Skeletal muscle satellite cell (primary cell): ENCODE measurements around the gene FOXP1.

Experiments used
- H3K27me3 ChIP-seq: 2 replicates; pipeline ENCODE4 v1.7.0; 2013; ENCODE audit warnings: low read length; ENCODE audit not compliant: control insufficient read depth, insufficient read depth
- H3K36me3 ChIP-seq: 2 replicates; pipeline ENCODE4 v1.7.0; 2013; ENCODE audit warnings: mild to moderate bottlenecking, control low read depth, low read length; ENCODE audit not compliant: insufficient read depth
- H3K4me1 ChIP-seq: 2 replicates; pipeline ENCODE4 v1.7.0; 2013; ENCODE audit warnings: low read length; ENCODE audit not compliant: control insufficient read depth, insufficient read depth
- H3K4me2 ChIP-seq: 2 replicates; pipeline ENCODE4 v1.7.0; 2013; ENCODE audit warnings: mild to moderate bottlenecking, low read length
- H3K4me3 ChIP-seq: 2 replicates; pipeline ENCODE4 v1.7.0; 2013; ENCODE audit warnings: low read length
- H3K9ac ChIP-seq: 2 replicates; pipeline ENCODE4 v1.7.0; 2013; ENCODE audit warnings: mild to moderate bottlenecking, low read depth, low read length, moderate library complexity
- H3K9me3 ChIP-seq: replicated peaks from 2 replicates; pipeline ENCODE4 v1.7.0; 2013; ENCODE audit warnings: mild to moderate bottlenecking, control low read depth, low read length

FOXP1 gene

DNA sequence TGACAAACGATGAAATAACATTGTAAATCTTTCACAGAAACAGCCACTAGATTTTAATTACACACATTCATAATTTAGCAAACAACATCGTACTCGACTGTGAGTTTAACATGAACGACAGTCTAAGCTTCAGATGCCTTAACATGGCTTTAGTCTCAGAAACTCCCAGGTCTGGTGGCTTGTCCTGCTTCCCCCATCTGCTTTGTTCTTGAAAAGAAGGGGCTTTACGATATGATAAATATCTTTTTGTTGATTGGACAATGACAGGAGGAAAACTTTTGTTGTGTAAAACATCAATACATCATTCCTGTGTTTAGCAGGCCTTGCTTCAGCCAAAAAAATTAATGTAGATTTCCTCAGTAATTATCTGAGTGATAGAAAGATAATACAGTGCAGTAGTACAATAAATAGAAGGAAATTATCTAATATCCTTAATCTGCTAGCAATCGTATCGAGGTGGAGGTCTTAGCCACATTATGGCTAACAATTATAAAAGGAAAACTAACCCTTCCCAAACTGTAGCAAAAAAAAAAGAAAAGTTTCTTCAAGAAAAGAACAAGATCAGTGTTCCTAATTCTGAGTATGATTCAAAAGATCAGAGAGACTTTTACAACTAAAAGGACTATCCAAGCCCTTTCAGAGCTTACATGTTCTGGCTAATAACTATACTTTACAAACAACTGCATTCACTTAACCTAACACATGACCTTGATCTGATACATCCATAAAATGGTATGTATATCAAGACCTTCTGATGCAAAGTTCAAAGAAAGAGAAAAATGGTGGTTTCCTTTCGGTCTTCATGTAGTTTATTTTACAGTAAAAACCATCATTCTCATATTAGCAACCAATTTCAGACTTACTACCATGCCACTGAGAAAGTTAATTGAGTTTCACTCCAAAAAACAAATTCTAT is 535.7 kb downstream of the FOXP1 start:
- Histone ChIP-seq H3K9me3 (no peaks in the 10 kb centered on the region), H3K36me3 (peaks cover 71% of the 10 kb centered on the region), H3K4me1 (peaks cover 26% of the 10 kb centered on the region), H3K4me3 (no peak overlapping the region), H3K4me2 (no peak overlapping the region), H3K27me3 (no peaks in the 10 kb centered on the region), H3K9ac (no peak overlapping the region)

DNA sequence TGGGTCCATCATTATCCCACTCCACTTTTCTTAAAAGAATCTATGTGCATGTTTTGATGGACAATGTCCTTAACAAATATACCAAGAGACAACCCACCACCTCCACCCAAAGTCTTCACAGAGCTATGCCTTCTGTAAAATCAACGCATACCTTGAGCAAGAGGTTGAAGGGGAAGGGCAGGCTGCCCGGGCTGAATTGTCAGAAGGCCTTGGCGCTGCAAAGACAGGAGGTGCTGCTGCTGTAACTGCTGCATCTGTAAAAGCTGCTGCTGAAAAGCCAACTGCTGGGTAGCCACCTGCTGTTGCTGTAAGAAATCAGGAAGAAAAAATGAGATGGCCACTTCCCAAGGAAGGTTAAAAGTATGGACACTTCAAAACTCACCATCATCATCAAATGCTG is 536.7 kb downstream of the FOXP1 start:
- Histone ChIP-seq H3K4me1 (peaks cover 15% of the 10 kb centered on the region), H3K4me3 (no peak overlapping the region), H3K4me2 (no peak overlapping the region), H3K9ac (no peak overlapping the region), H3K36me3 (peaks cover 77% of the 10 kb centered on the region), H3K27me3 (no peaks in the 10 kb centered on the region), H3K9me3 (no peaks in the 10 kb centered on the region)

DNA sequence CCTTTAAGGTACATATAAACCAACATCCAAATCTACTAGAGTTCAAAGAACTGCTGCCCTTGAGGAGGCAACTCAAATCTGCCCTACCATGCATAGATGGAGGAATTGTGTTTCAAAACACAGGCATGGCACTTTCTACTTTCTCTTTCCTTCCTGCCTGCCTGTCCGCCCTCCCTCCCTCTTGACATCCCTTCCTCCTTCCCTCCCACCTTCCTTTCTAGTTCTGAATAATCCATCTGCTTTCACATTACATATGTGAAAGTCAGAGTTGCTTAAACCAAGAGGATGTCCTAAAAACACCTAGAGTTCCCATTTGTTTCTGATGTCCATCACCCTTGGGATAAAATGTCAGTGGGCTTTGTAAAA is 537.6 kb downstream of the FOXP1 start:
- Histone ChIP-seq H3K36me3 (peaks cover 76% of the 10 kb centered on the region), H3K9me3 (no peaks in the 10 kb centered on the region), H3K4me2 (no peak overlapping the region), H3K9ac (no peak overlapping the region), H3K4me3 (no peak overlapping the region), H3K4me1 (peaks cover 7% of the 10 kb centered on the region), H3K27me3 (no peaks in the 10 kb centered on the region)

DNA sequence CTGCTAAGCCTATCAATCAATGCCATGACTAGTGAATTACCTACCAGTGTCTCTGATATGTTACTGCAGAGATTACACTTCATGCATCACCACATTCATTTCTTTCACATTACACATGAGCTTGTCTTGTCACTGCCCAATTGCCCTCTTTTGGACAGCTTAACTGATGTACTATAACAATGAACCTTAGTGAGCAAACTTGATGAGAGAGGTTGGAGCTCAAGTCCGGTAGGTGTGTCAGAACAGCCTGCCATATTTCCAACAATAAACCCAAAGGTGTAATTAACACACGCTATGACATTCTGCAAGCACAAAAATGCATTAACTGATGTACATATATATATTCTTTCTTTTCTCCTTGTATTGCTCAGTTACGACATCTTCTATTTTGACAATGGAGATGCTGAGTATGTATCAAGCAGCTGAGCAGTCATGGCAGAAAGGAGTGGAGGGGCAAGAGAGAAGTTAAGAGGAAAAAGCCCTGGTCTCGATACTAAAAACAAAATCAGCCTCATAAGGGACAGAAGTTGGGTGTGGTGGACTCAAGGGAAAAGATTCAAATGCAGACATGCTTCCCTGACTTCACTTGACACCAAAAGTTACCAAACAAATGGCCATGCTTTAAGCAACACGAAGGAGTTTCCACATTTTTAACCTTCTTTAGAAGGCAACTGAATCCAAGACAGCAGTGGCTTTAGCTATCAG is 538.2 kb downstream of the FOXP1 start:
- peaks cover 2% of the 10 kb centered on the region for H3K4me1 ChIP-seq

DNA sequence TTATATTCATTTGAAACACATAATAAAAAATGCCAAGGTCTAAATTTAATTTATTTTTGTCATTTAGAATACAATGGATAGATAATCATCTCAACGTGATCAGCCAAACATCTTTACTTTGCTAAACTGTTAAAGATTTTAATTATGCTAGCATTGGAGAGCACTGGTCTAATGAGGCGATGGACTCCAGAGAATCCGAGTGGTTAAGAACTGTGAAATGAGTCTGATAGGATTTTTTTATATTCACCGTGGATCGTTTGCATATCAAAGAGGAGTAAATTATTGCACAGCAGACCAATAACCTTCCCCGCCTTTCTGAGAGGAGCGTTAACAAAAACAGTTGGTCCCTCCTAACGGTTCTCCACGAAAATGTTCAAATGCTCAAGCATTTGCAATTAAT is 540.8 kb downstream of the FOXP1 start:
- no peak overlapping the region for H3K9ac ChIP-seq
- H3K36me3 ChIP-seq, result peaks cover 75% of the 10 kb centered on the region
- no peaks in the 10 kb centered on the region for H3K4me1 ChIP-seq
- no peak overlapping the region for H3K4me3 ChIP-seq
- H3K4me2 ChIP-seq, result no peak overlapping the region
- no peaks in the 10 kb centered on the region for H3K9me3 ChIP-seq
- no peaks in the 10 kb centered on the region for H3K27me3 ChIP-seq

More for the DNA sequence above, 538.2 kb downstream of the FOXP1 start:
- Histone ChIP-seq H3K27me3 (no peaks in the 10 kb centered on the region), H3K9me3 (no peaks in the 10 kb centered on the region), H3K36me3 (peaks cover 76% of the 10 kb centered on the region), H3K4me2 (no peak overlapping the region), H3K9ac (no peak overlapping the region), H3K4me3 (no peak overlapping the region)

DNA sequence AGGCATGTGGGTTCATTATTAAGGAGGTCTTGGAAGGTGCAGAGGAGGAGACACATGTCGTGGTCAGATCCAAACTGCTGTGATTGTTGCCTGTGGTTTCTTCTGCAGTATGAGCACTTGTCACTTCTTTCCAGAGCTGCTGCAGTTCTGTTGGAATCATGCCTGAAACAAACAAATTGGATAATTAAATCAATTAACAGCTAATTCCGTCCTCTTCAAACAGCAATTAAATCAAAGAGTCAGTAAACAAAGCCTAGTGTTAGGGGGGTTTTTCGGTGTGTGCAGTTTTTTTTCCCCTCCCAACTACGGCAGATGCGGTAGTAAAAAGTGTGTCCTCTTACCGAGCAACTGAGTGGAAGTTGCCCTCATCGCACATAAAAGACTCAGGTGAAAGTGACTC is 542.2 kb downstream of the FOXP1 start:
- Histone ChIP-seq H3K9me3 (no peaks in the 10 kb centered on the region), H3K9ac (no peak overlapping the region), H3K4me2 (no peak overlapping the region), H3K36me3 (peaks cover 71% of the 10 kb centered on the region), H3K4me1 (no peaks in the 10 kb centered on the region), H3K4me3 (no peak overlapping the region), H3K27me3 (no peaks in the 10 kb centered on the region)

DNA sequence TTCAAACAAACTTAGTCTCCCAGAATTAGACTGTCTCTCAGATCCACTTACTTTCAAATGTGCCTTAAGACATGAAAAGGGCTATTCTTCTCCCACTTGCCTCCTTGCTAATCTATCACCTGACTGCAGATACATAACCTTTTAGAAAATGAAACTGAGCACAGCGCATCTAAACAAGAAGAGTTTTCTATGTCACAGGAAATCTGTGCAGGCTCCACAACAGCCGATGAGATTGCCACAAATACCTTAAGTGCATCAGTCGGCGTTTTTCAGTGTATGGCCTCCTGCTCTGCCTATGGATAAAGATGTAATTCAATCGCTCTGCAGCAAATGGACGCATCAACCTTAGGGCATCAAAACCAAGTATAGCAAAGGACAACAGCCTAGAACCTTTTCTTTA is 544.2 kb downstream of the FOXP1 start:
- Histone ChIP-seq H3K9ac (no peak overlapping the region), H3K36me3 (peaks cover 57% of the 10 kb centered on the region), H3K4me3 (no peak overlapping the region), H3K4me2 (no peak overlapping the region), H3K27me3 (no peaks in the 10 kb centered on the region), H3K9me3 (no peaks in the 10 kb centered on the region), H3K4me1 (peaks cover 14% of the 10 kb centered on the region)

DNA sequence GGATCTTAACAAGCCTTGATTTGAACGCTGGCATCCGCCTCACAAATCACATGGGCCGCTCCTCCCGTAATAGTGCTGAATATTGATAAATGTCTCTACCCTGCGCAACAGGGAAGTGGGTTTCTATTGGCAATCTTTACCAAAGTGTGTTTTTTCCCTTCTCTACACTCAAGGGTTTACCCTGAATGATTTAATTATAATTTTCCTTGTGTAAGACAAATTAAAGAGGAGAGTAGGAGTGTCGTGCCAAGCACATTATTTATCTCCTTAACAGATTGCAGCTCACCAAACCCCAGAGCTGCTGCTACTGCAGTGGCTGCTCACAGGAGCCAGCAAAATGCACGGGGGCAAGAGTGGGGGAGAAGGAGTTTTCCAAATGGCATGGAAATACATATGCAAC is 545.8 kb downstream of the FOXP1 start:
- Histone ChIP-seq H3K4me3 (no peak overlapping the region), H3K4me1 (peaks cover 14% of the 10 kb centered on the region), H3K27me3 (no peaks in the 10 kb centered on the region), H3K4me2 (no peak overlapping the region), H3K36me3 (peaks cover 57% of the 10 kb centered on the region), H3K9me3 (no peaks in the 10 kb centered on the region), H3K9ac (no peak overlapping the region)

DNA sequence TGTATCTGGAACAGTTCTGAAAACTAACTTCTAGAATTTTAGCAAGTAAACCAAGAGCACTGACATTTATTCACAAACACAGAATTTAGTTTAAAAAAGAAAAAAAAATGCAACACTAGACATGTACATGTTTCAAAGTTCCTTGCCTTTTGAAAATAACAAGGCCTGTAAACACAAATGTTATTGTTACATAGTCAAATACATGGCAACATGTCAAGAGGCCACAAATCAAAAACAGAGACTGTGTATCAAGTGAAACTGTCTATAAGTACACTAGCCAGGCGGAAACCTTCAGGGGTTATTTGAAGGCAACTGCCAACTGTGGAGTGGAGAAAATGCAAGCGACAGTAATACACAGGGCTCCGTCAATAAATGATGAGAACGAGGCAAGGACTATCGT is 547.6 kb downstream of the FOXP1 start:
- Histone ChIP-seq H3K4me3 (no peak overlapping the region), H3K9me3 (no peaks in the 10 kb centered on the region), H3K4me2 (no peak overlapping the region), H3K9ac (no peak overlapping the region), H3K27me3 (no peaks in the 10 kb centered on the region), H3K36me3 (peaks cover 43% of the 10 kb centered on the region), H3K4me1 (peaks cover 14% of the 10 kb centered on the region)

DNA sequence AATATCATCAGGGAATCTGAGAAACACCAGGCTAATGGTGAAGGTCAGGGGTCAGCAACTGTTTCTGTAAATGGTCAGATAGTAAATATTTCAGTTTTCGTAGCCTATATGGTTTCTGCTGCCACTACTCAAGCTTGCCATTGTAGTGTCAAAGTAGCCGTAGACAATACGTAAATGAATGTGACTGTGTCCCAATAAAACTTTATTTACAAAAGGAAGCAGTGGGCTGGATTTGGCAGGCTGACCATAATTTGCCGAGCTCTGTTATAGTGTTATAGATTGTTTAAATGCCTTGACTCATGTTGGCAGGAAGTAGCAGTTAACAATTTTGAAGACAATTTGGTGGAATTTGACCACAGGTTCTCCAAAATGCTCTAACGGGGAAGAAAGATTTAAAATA is 548.2 kb downstream of the FOXP1 start:
- Histone ChIP-seq H3K9ac (no peak overlapping the region), H3K27me3 (no peaks in the 10 kb centered on the region), H3K36me3 (peaks cover 43% of the 10 kb centered on the region), H3K9me3 (no peaks in the 10 kb centered on the region), H3K4me1 (peaks cover 14% of the 10 kb centered on the region), H3K4me3 (no peak overlapping the region), H3K4me2 (no peak overlapping the region)

DNA sequence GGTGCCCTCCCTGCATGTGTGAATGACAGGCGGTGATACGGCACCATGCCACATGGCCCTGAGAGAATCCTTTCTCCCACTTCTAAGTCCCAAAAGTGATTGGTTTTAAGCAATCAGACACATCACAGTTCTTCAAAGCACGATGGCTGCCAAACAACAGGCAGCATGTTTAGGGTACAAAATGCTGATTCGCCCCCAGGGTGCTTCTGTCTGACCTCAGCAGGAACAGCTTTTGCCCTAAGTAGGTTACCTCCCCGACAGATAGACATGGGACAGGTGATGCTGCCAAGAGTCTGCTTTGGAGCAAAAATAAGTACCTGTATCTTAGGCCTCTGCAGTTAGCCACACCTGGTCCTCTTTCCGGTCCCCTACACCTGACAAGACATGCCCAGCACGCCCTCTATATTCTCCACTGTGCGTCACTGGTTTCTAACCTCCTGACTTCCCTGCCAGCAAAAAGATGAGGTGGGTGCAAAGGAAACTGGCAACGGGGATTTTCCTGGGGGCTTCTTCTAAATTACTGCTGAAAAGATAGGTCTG is 549.8 kb downstream of the FOXP1 start:
- H3K9ac ChIP-seq, result no peak overlapping the region
- H3K27me3 ChIP-seq, result no peaks in the 10 kb centered on the region
- peaks cover 14% of the 10 kb centered on the region for H3K4me1 ChIP-seq
- no peak overlapping the region for H3K4me3 ChIP-seq
- H3K4me2 ChIP-seq, result no peak overlapping the region
- H3K36me3 ChIP-seq, result peaks cover 42% of the 10 kb centered on the region
- H3K9me3 ChIP-seq, result no peaks in the 10 kb centered on the region
